Measurements from ENCODE around the gene PHF21A. TPM values are rescaled to one million over a fixed set of nuclear protein-coding genes. Genes with fewer than 3 reads are reported as not detected.

The PHF21A gene
- total and polyA plus RNA-seq, 2 of the 8 experiments (the other 6 are each of a cell fraction or from before 2014, with no cell fraction given) = 17.6 to 40.3 TPM

GRCh38 chr11:45942381-45942780, 178.9 kb downstream of the PHF21A start:
- Histone ChIP-seq H3K4me3 (ENCODE audit: extremely low read depth in 1 of 4, insufficient read depth in 2 of 4, low read depth in 3 of 4, low read length in 4 of 4) (no peak overlapping the region), H3K4me2 (ENCODE audit: insufficient read depth in 1 of 2, low read depth in 2 of 2, low read length in 2 of 2) (no peak overlapping the region), H2BK12ac (ENCODE audit: low read depth, low read length) (no peak overlapping the region), H2AK5ac (ENCODE audit: low read depth, low read length) (no peak overlapping the region), H2BK5ac (ENCODE audit: low read depth, low read length) (no peak overlapping the region), H4K8ac (ENCODE audit: extremely low read depth, insufficient read depth, low read length) (no peak overlapping the region), H3K27ac (ENCODE audit: low read depth, low read length) (no peak overlapping the region), H3K23me2 (ENCODE audit: low read depth, low read length) (no peaks in the 10 kb centered on the region), H2AFZ (ENCODE audit: low read length) (no peak overlapping the region), H3K4ac (replicated peaks; ENCODE audit: insufficient read length, low read depth, low read length) (no peak overlapping the region), H3K36me3 (ENCODE audit: control insufficient read depth in 2 of 4, insufficient read depth in 4 of 4, low read length in 3 of 4) (peaks cover 0 to 22% (median 14%) of the 10 kb centered on the region in 4 experiments; a peak in 6 of 8 replicates), H4K91ac (replicated peaks; ENCODE audit: insufficient read length, low read length) (no peak overlapping the region), H4K20me1 (replicated peaks in 1 of 2; ENCODE audit: control insufficient read depth in 1 of 2, insufficient read depth in 2 of 2, low read length in 2 of 2) (no peaks in the 10 kb centered on the region), H3K23ac (ENCODE audit: insufficient read length) (no peak overlapping the region), H2BK120ac (replicated peaks; ENCODE audit: low read depth, low read length) (no peak overlapping the region), H3K79me2 (ENCODE audit: control insufficient read depth in 1 of 2, insufficient read depth in 2 of 2, low read length in 2 of 2) (no peaks in the 10 kb centered on the region), H3K9ac (replicated peaks in 1 of 4; ENCODE audit: extremely low read depth in 1 of 4, low read depth in 3 of 4, low read length in 3 of 4) (no peak overlapping the region), H2BK20ac (ENCODE audit: low read length) (no peak overlapping the region), H3K79me1 (ENCODE audit: low read depth, low read length) (no peaks in the 10 kb centered on the region), H3K56ac (replicated peaks; ENCODE audit: insufficient read length, low read depth, low read length) (no peak overlapping the region), H3K18ac (ENCODE audit: extremely low read depth, low read length) (no peak overlapping the region), H3K9me3 (ENCODE audit: insufficient read depth in 2 of 2, low read depth in 1 of 2, low read length in 1 of 2) (no peaks in the 10 kb centered on the region), H4K5ac (ENCODE audit: insufficient read length, low read depth, low read length) (no peak overlapping the region), H3K14ac (ENCODE audit: insufficient read length) (no peak overlapping the region), H3K27me3 (replicated peaks in 1 of 4; ENCODE audit: control insufficient read depth in 3 of 4, extremely low read depth in 1 of 4, insufficient read depth in 3 of 4, low read length in 3 of 4) (no peaks in the 10 kb centered on the region), H3K4me1 (replicated peaks in 1 of 4; ENCODE audit: control insufficient read depth in 3 of 4, insufficient read depth in 4 of 4, low read length in 3 of 4) (peaks cover 0 to 5% (median 0%) of the 10 kb centered on the region in 4 experiments; a peak in 1 of 7 replicates), H2BK15ac (ENCODE audit: low read length) (no peak overlapping the region)
- POLR2A ChIA-PET (ENCODE audit: partially characterized antibody) = interaction anchor here (1.3 to 13.6 kb wide), 3 partner anchors 13 to 19 kb away, joined by 4 to 115 read pairs (median 4); partner anchors contain the start of gene LARGE2
- WGBS, 2 experiments (ENCODE audit: extremely low coverage in 1 of 2, insufficient coverage in 1 of 2, insufficient read length in 1 of 2, insufficient replicate concordance in 2 of 2, low coverage in 1 of 2, low lambda C conversion rate in 2 of 2, missing lambda C conversion rate in 1 of 2) = 90% methylated on average over 4 of the region's 4 CpGs; no CpG with 5 or more reads in 1 of the 2 experiments
- FAIRE-seq (no peak), DNase-seq (ENCODE audit: low read depth in 1 of 2, low spot score in 2 of 2) (no peak)
- CTCF ChIA-PET (ENCODE audit: partially characterized antibody) = interaction anchor here (0.6 to 2.1 kb wide), 5 partner anchors 21 to 70 kb away, joined by 3 to 8 read pairs (median 3); no protein-coding TSS in a partner anchor
- TF ChIP-seq BRCA1 (IDR thresholded peaks at IDR 0.05; ENCODE audit: low read depth, low read length) (no peak), RNF2 (IDR thresholded peaks at IDR 0.05; ENCODE audit: borderline replicate concordance, low read depth, low read length, missing control alignments, poor library complexity, severe bottlenecking) (no peak), CTCF (IDR thresholded peaks at IDR 0.05; ENCODE audit: control extremely low read depth in 1 of 3, insufficient read depth in 1 of 3, low read depth in 1 of 3, low read length in 3 of 3) (no peak), MAFK (IDR thresholded peaks at IDR 0.05; ENCODE audit: low read depth, low read length) (no peak), KDM5A (IDR thresholded peaks at IDR 0.05; ENCODE audit: low read length) (no peak), EP300 (IDR thresholded peaks at IDR 0.05; ENCODE audit: borderline replicate concordance in 1 of 2, low read depth in 2 of 2, low read length in 2 of 2) (no peak)
